OCI-LY1 (cell line): ENCODE measurements around the gene LRRFIP1.

ENCODE experiments used
- CTCF ChIP-seq: fragments of 200-600 bp; sonication (generic), shearing (Covaris generic); IDR thresholded peaks from 2 replicates; pipeline ENCODE4 v1.5.1; 2017; ENCODE audit warnings: mild to moderate bottlenecking, antibody characterized with exemption, low read length, moderate library complexity, mixed read lengths
- EZH2 ChIP-seq: fragments of 200-600 bp; sonication (generic), shearing (Covaris generic); IDR thresholded peaks from 2 replicates; pipeline ENCODE4 v1.8.0; 2017; ENCODE audit warnings: borderline replicate concordance, mixed run types, mild to moderate bottlenecking, antibody characterized with exemption, low read length, moderate library complexity, mixed read lengths

DNA sequence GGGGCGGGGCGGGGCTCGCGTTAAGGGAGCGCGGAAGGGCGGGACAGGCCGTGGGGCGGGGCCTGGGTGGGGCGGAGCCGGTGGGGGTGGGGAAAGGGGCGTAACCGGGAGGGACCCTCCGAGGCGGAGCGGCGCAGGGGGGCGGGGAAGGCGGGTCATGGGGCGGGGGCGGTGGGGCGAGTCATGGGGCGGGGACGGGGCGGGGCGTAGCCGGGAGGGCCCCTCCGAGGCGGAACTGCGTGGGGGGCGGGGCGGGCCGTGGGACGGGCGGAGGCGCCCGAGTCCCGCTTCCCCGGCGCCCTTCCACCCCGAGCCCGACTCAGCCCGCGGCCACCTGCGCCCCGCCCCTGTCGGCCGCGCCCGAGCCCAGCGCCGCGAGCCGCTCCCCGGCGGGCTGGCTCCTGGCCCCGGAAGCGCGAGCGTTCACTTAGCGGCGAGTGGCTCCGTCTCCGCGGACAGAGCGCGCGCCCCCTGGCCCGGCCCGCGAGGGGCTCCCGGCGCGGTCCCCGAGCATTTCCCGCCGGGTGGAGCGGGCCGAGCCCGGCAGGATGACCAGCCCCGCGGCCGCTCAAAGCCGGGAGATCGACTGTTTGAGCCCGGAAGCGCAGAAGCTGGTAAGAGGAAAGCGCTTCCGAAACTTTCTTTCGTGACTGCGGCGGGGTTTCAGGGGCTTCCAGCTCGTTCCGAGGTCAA, 64.7 kb downstream of the LRRFIP1 start:
- no peak for TF ChIP-seq CTCF
- no peak for TF ChIP-seq EZH2
